ENCODE results near the gene YAF2. TPM values are rescaled to one million over a fixed set of nuclear protein-coding genes. Genes with fewer than 3 reads are reported as not detected.

The YAF2 gene
- total RNA-seq, 1 experiment from 2014 or later, result 17.3 TPM

GRCh38 chr12:42172441-42173210, 65.4 kb downstream of the YAF2 start:
- Histone ChIP-seq H3K9me3 (replicated peaks) (no peaks in the 10 kb centered on the region), H3K27ac (no peak overlapping the region), H3K27me3 (replicated peaks) (no peaks in the 10 kb centered on the region), H3K36me3 (no peaks in the 10 kb centered on the region), H3K4me1 (replicated peaks) (no peaks in the 10 kb centered on the region), H3K4me3 (no peak overlapping the region)
- no peak for DNase-seq (ENCODE audit: low read depth in 1 of 2, low spot score in 2 of 2)

GRCh38 chr12:42167711-42168110, 70.3 kb downstream of the YAF2 start:
- H3K4me3 ChIP-seq, result no peak overlapping the region
- no peak for DNase-seq (ENCODE audit: low read depth in 1 of 2, low spot score in 2 of 2)
- no peak overlapping the region for H3K27ac ChIP-seq
- H3K4me1 ChIP-seq (replicated peaks), result no peaks in the 10 kb centered on the region
- no peaks in the 10 kb centered on the region for H3K9me3 ChIP-seq (replicated peaks)
- no peaks in the 10 kb centered on the region for H3K36me3 ChIP-seq
- H3K27me3 ChIP-seq (replicated peaks), result no peaks in the 10 kb centered on the region

GRCh38 chr12:42166501-42166900, 71.5 kb downstream of the YAF2 start:
- no peaks in the 10 kb centered on the region for H3K9me3 ChIP-seq (replicated peaks)
- no peak overlapping the region for H3K27ac ChIP-seq
- no peak for DNase-seq (ENCODE audit: low read depth in 1 of 2, low spot score in 2 of 2)
- no peak overlapping the region for H3K4me3 ChIP-seq
- no peaks in the 10 kb centered on the region for H3K36me3 ChIP-seq
- no peaks in the 10 kb centered on the region for H3K4me1 ChIP-seq (replicated peaks)
- H3K27me3 ChIP-seq (replicated peaks), result no peaks in the 10 kb centered on the region

- no peaks in the 10 kb centered on the region for H3K4me1 ChIP-seq (replicated peaks)
- H3K27ac ChIP-seq, result no peak overlapping the region
- H3K27me3 ChIP-seq (replicated peaks), result no peaks in the 10 kb centered on the region
- H3K4me3 ChIP-seq, result no peak overlapping the region
- no peak for DNase-seq (ENCODE audit: low read depth in 1 of 2, low spot score in 2 of 2)
- no peaks in the 10 kb centered on the region for H3K9me3 ChIP-seq (replicated peaks)
- H3K36me3 ChIP-seq, result peaks cover 12% of the 10 kb centered on the region
Measured at GRCh38 chr12:42163913-42164312, 74.1 kb downstream of the YAF2 start.

DNA sequence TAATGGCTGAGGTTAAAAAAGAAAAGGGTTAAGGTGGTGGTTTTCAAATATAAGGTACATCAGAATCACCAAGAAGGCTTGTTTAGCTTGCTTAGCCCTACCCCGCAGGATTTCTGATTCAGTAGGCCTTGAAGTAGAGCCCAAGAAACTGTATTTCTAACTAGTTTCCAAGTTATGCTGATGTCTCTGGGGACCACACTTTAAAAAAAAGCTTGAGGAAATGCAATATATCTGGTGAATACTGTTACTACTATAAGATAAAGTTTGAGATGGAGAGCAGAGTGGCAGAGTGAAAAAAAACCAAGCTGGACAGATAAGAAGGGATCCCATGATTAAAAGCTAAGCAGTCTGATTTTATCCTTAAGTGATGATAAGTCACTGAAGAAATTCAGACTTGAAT, 75.1 kb downstream of the YAF2 start:
- Histone ChIP-seq H3K27me3 (replicated peaks) (no peaks in the 10 kb centered on the region), H3K27ac (no peak overlapping the region), H3K4me1 (replicated peaks) (no peaks in the 10 kb centered on the region), H3K9me3 (replicated peaks) (no peaks in the 10 kb centered on the region), H3K4me3 (no peak overlapping the region), H3K36me3 (peaks cover 12% of the 10 kb centered on the region)
- DNase-seq (ENCODE audit: low read depth in 1 of 2, low spot score in 2 of 2), result no peak

DNA sequence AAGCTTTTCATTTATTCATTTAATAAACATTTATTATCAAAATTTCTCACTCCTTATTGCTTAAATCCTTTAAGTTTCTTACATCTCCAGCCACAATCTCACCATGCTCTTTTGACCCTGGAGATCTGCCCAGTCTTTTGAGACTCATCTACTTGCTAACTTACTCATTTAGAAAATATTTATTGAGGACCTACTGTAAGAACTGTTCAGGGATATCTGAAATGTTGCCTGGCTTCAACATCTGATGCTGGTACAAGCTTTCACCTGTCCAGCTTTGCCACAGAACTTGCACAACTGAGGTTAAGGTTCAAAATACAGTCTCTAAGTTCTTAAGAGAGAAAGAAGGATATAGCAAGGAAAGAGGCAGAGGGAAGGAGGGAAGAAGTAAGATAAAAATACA, 75.9 kb downstream of the YAF2 start:
- H3K4me1 ChIP-seq (replicated peaks), result no peaks in the 10 kb centered on the region
- no peak overlapping the region for H3K27ac ChIP-seq
- no peaks in the 10 kb centered on the region for H3K27me3 ChIP-seq (replicated peaks)
- H3K36me3 ChIP-seq, result peaks cover 12% of the 10 kb centered on the region
- no peak for DNase-seq (ENCODE audit: low read depth in 1 of 2, low spot score in 2 of 2)
- no peaks in the 10 kb centered on the region for H3K9me3 ChIP-seq (replicated peaks)
- H3K4me3 ChIP-seq, result no peak overlapping the region

GRCh38 chr12:42161529-42161928, 76.5 kb downstream of the YAF2 start:
- H3K4me3 ChIP-seq, result no peak overlapping the region
- H3K27me3 ChIP-seq (replicated peaks), result no peaks in the 10 kb centered on the region
- no peaks in the 10 kb centered on the region for H3K9me3 ChIP-seq (replicated peaks)
- no peaks in the 10 kb centered on the region for H3K4me1 ChIP-seq (replicated peaks)
- peaks cover 12% of the 10 kb centered on the region for H3K36me3 ChIP-seq
- no peak for DNase-seq (ENCODE audit: low read depth in 1 of 2, low spot score in 2 of 2)
- no peak overlapping the region for H3K27ac ChIP-seq

GRCh38 chr12:42156232-42156631, 81.8 kb downstream of the YAF2 start:
- peaks cover 12% of the 10 kb centered on the region for H3K36me3 ChIP-seq
- no peak overlapping the region for H3K4me3 ChIP-seq
- no peak overlapping the region for H3K27ac ChIP-seq
- no peaks in the 10 kb centered on the region for H3K4me1 ChIP-seq (replicated peaks)
- no peaks in the 10 kb centered on the region for H3K9me3 ChIP-seq (replicated peaks)
- H3K27me3 ChIP-seq (replicated peaks), result no peaks in the 10 kb centered on the region
- no peak for DNase-seq (ENCODE audit: low read depth in 1 of 2, low spot score in 2 of 2)

- Histone ChIP-seq H3K4me1 (replicated peaks) (peaks cover 15% of the 10 kb centered on the region), H3K9me3 (replicated peaks) (no peaks in the 10 kb centered on the region), H3K27me3 (replicated peaks) (no peaks in the 10 kb centered on the region), H3K36me3 (peaks cover 5% of the 10 kb centered on the region; the same call in 1 of the 2 replicates), H3K27ac (no peak overlapping the region), H3K4me3 (no peak overlapping the region)
- DNase-seq (ENCODE audit: low read depth in 1 of 2, low spot score in 2 of 2), result no peak
Measured at GRCh38 chr12:42145552-42146215, 92.4 kb downstream of the YAF2 start.

GRCh38 chr12:42145197-42145549, 92.9 kb downstream of the YAF2 start:
- Histone ChIP-seq H3K27me3 (replicated peaks) (no peaks in the 10 kb centered on the region), H3K4me3 (peak overlapping the region; percentile 95), H3K9me3 (replicated peaks) (no peaks in the 10 kb centered on the region), H3K36me3 (peaks cover 5% of the 10 kb centered on the region; the same call in 1 of the 2 replicates), H3K4me1 (replicated peaks) (peaks cover 18% of the 10 kb centered on the region), H3K27ac (no peak overlapping the region)
- DNase-seq (ENCODE audit: low read depth in 1 of 2, low spot score in 2 of 2), result no peak

- Histone ChIP-seq H3K4me1 (replicated peaks) (peaks cover 18% of the 10 kb centered on the region), H3K27ac (peak within 1 kb of the TSS; percentile 18; the same call in 1 of the 2 replicates), H3K27me3 (replicated peaks) (no peaks in the 10 kb centered on the region), H3K9me3 (replicated peaks) (no peaks in the 10 kb centered on the region), H3K4me3 (peak within 1 kb of the TSS; percentile 95), H3K36me3 (peaks cover 5% of the 10 kb centered on the region; the same call in 1 of the 2 replicates)
- peak; percentile 94 for DNase-seq (ENCODE audit: low read depth in 1 of 2, low spot score in 2 of 2)
Measured at GRCh38 chr12:42144408-42145196, 93.4 kb downstream of the YAF2 start, which contains the start of gene GXYLT1. Gene GXYLT1, minus strand, starts transcription at chr12:42144874. Its CDS starts 228 bp downstream, at chr12:42144646.

DNA sequence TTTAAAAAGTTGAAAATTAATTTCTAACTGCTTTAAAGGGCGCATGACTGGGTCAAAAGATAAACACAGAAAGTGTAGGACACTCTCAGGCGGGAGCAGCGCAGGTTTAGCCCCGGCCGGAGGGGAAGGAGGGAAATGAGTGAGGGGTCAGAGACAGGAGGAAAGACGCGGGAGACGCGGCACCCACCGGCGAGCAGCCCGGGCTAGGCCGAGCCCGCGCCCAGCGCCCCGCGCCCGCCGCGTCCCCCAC, 94.0 kb downstream of the YAF2 start:
- H3K27me3 ChIP-seq (replicated peaks), result no peaks in the 10 kb centered on the region
- H3K4me3 ChIP-seq, result peak overlapping the region; percentile 95
- H3K27ac ChIP-seq, result peak overlapping the region; percentile 18; the same call in 1 of the 2 replicates
- peak in 1 of 2 experiments; percentile 38 for DNase-seq (ENCODE audit: low read depth in 1 of 2, low spot score in 2 of 2)
- H3K9me3 ChIP-seq (replicated peaks), result no peaks in the 10 kb centered on the region
- H3K4me1 ChIP-seq (replicated peaks), result peaks cover 18% of the 10 kb centered on the region
- peaks cover 5% of the 10 kb centered on the region; the same call in 1 of the 2 replicates for H3K36me3 ChIP-seq

DNA sequence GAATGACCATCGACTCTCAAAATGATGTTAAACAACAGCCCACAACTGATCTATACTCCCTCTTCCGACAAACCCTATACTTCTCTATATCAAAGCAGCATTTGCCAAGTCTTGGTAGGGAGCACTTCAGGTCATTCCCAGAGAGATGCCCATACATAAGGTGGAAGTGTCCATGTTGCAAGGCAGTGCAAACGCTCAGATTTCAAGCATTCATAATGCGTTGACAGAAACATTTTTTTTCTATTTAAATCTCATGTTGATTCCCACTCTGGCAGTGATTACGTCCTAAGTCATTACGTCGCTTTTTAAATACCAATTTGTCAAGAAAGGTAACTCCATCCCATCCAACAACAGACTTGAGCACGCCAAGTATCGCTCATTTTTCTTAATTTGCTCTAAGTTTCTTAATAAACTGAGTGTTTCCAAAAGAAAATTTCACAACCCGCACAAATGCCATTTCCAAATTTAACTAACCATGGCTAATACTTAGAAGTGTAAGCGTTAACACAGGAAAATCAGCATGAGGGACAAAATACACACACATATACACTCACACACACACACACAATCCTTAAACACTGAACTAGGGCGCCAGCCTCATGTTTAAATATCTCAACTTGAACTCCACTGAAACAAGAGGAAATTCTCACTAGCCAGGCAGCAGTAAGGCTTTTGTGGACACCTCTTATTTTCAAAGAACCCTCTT, 94.4 kb downstream of the YAF2 start:
- no peak for DNase-seq (ENCODE audit: low read depth in 1 of 2, low spot score in 2 of 2)
- Histone ChIP-seq H3K27ac (peak overlapping the region; percentile 18; the same call in 1 of the 2 replicates), H3K9me3 (replicated peaks) (no peaks in the 10 kb centered on the region), H3K27me3 (replicated peaks) (no peaks in the 10 kb centered on the region), H3K4me1 (replicated peaks) (peaks cover 18% of the 10 kb centered on the region), H3K4me3 (peak overlapping the region; percentile 95), H3K36me3 (peaks cover 5% of the 10 kb centered on the region; the same call in 1 of the 2 replicates)

All from SJSA1 (cell line).